Measurements from ENCODE around the gene KAZN.

Gene KAZN

GRCh38 chr1:14614341-14614740, 15.9 kb downstream of the KAZN start:
- no peak for DNase-seq (ENCODE audit: low read depth in 2 of 2)

- DNase-seq (ENCODE audit: low read depth in 2 of 2): no peak
Observed at GRCh38 chr1:14615549-14616218, 17.2 kb downstream of the KAZN start.

- DNase-seq (ENCODE audit: low read depth in 2 of 2): no peak
Observed at GRCh38 chr1:14616632-14617396, 18.3 kb downstream of the KAZN start.

- DNase-seq (ENCODE audit: low read depth in 2 of 2): no peak
Observed at GRCh38 chr1:14617791-14618190, 19.3 kb downstream of the KAZN start.

- no peak for DNase-seq (ENCODE audit: low read depth in 2 of 2)
Observed at GRCh38 chr1:14620941-14621340, 22.5 kb downstream of the KAZN start.

- DNase-seq (ENCODE audit: low read depth in 2 of 2): no peak
Observed at GRCh38 chr1:14623090-14623489, 24.6 kb downstream of the KAZN start.

GRCh38 chr1:14624941-14625340, 26.5 kb downstream of the KAZN start:
- DNase-seq (ENCODE audit: low read depth in 2 of 2): no peak

- DNase-seq (ENCODE audit: low read depth in 2 of 2): no peak
Observed at GRCh38 chr1:14625572-14625971, 27.1 kb downstream of the KAZN start.

- no peak for DNase-seq (ENCODE audit: low read depth in 2 of 2)
Observed at GRCh38 chr1:14625996-14626395, 27.5 kb downstream of the KAZN start.

- no peak for DNase-seq (ENCODE audit: low read depth in 2 of 2)
Observed at GRCh38 chr1:14626869-14627607, 28.6 kb downstream of the KAZN start.

GRCh38 chr1:14627608-14628489, 29.4 kb downstream of the KAZN start:
- no peak for DNase-seq (ENCODE audit: low read depth in 2 of 2)

- no peak for DNase-seq (ENCODE audit: low read depth in 2 of 2)
Observed at GRCh38 chr1:14629363-14630014, 31.0 kb downstream of the KAZN start.

GRCh38 chr1:14630986-14631385, 32.5 kb downstream of the KAZN start:
- DNase-seq (ENCODE audit: low read depth in 2 of 2): no peak

- no peak for DNase-seq (ENCODE audit: low read depth in 2 of 2)
Observed at GRCh38 chr1:14631421-14631820, 32.9 kb downstream of the KAZN start.

GRCh38 chr1:14634486-14634885, 36.0 kb downstream of the KAZN start:
- no peak for DNase-seq (ENCODE audit: low read depth in 2 of 2)

GRCh38 chr1:14635421-14635820, 36.9 kb downstream of the KAZN start:
- DNase-seq (ENCODE audit: low read depth in 2 of 2): no peak

GRCh38 chr1:14636897-14637632, 38.6 kb downstream of the KAZN start:
- no peak for DNase-seq (ENCODE audit: low read depth in 2 of 2)

GRCh38 chr1:14639291-14640050, 41.0 kb downstream of the KAZN start:
- DNase-seq (ENCODE audit: low read depth in 2 of 2): no peak

GRCh38 chr1:14642712-14643111, 44.2 kb downstream of the KAZN start:
- no peak for DNase-seq (ENCODE audit: low read depth in 2 of 2)

GRCh38 chr1:14646973-14647372, 48.5 kb downstream of the KAZN start:
- no peak for DNase-seq (ENCODE audit: low read depth in 2 of 2)

Data from stimulated activated CD4-positive, alpha-beta T cell treated with anti-CD3 and anti-CD28 coated beads, Interleukin-1b, Interleukin-23, amount 100 ng/mL, for 4 hours (primary cell).